GM21619 (cell line): Measurements from ENCODE around the gene HPS5.
A peak's percentile ranks its signal among the peaks of the same experiment; 100 is the strongest.

ENCODE experiments used
- ATAC-seq: cut with Tn5 transposase; IDR thresholded peaks from one replicate; pipeline ENCODE4 v1.9.1; 2021; ENCODE audit not compliant: unreplicated experiment

Gene HPS5

DNA sequence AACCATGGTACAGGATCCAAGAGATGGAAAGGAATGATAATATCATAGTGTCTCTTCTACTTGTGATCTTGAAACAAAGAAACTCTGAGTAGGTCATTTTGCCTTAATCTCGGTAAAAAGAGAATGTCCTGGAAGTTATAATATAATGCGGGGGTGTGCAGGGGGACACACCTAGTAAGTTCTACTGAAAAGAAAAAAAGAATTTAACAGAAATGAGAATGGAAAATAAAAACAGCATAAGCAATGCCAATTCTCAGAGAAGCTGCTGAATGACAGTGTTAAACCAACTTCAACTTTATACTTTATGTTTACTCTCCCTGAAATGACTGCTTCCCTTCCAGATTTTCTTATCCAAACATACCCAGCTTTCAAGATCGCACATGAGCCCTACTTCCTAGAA, 2.0 kb downstream of the HPS5 start:
- no peak for ATAC-seq

DNA sequence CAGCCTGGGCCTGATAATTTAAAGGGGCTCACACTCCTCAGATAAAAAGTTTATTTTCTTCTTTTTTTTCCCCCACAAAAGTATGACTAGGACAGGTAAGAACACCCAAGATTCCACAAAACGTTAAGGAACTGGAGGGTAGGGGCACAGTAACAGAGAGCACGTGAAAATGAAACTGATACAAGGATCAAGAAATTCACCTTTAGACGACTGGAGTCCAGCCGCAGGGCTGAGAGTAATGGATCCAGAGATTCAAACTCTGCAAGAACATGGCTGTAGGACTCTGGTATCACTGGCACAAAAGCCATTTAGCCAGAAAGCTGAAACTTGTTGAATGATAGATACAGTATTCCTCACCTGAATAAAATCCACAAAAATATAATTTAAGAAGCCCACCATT, 4.4 kb downstream of the HPS5 start:
- no peak for ATAC-seq

DNA sequence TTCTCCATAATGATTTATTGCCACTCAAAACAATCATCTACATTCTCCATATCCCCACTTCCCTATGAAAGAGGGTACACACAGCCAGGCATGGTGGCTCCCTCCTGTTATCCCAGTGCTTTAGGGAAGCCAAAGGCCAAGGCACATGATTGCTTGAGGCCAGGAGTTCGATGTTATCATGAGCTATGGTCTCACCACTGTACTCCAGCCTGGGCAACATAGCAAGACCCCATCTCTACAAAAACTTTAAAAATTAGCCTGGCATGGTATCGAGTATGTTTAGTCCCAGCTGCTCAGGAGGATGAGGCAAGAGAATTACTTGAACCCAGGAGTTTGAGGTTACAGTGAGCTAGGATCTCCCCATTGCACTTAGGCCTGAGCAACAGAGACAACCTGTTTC, 6.0 kb downstream of the HPS5 start:
- no peak for ATAC-seq

DNA sequence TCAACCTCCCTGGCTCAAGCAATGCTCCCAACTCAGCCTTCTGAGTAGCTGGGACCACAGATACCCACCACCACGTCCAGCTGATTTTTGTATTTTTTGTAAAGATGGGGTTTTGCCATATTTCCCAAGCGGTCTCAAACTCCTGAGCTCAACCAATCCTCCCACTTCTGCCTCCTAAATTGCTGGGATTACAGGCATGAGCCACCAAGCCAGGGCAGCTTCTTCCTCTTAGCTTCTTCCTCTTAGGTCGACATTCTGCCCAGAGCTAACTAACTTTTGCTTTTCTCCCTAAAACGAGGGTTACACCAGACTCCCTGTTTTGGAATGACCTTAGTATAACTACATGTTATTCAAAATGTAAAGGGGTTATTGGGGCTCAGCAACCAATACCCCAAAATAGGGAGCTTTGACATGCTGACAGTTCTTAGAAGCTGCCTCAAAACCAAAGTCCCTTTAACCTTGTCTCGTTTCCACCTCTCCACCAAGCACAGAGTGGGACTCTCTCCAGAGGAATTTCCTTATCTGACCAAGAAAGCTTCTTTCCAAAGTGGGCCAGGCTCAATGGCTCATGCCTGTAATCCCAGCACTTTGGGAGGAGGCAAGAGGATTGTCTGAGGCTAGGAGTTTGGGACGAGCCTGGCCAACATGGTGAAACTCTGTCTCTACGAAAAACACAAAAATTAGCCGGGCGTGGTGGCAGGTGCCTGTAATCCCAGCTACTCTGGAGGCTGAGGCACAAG, 7.0 kb downstream of the HPS5 start:
- ATAC-seq, result no peak

DNA sequence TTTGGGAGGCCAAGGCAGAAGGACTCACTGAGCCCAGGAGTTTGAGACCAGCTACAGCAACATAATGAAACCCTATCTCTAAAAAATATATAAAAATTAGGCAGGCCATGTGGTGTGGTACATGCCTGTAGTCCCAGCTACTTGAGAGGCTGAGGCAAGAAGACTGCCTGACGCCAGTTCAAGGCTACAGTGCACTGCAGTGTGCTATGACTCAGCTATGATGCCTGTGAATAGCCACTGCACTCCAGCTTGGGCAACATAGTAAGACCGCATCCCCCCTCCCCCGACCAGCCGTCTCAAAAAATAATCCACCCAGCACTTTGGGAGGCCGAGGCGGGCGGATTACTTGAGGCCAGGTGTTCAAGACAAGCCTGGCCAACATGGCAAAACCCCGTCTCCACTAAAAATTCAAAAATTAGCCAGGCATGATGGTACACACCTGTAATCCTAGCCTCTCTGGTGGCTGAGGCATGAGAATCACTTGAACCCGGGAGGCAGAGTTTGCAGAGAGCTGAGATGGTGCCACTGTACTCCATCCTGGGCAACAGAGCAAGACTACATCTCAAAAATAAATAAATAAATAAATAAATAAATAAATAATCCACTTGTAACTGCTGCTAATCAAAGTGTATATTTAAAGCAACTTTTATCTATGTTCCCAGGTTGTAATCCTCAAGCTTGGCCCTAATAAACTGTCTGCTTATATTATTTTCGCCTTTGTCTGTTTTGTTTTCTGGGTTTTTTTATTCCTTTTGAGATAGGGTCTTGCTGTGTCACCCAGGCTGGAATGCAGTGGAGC, 7.8 kb downstream of the HPS5 start:
- no peak for ATAC-seq

DNA sequence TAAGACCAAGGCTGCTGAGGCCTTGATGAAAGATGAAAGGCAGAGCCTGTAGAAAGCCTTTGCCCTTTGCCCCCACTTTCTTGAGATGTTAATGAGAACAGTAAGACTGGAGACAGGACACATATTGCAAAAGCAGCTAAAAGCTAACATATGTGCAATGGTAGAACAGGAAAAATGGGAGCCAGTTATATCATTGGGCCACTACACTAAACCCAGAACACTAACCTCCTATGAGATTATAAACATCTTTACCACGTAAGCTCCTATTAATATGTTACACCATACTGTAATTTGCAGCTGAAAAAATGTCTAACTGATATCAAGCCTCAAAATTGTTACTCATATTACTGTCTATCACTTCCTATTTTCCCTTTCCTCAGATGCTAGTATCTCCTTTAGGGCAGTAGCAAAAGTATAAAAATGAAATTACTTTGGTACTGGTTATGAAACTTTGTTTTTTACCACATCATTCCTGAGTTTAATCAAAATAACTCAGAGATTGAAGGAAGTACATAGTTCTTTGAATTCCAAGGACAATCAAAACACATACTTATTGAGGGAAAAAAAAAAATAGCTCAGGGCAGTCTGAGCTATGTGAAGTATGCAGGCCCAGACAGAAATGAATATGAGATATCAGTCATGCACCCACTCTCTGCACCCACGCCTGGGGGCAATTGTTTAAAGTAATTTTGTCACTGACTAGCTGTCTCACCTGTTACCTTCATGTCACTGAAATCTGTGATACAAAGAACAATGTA, 9.1 kb downstream of the HPS5 start:
- ATAC-seq, result no peak

DNA sequence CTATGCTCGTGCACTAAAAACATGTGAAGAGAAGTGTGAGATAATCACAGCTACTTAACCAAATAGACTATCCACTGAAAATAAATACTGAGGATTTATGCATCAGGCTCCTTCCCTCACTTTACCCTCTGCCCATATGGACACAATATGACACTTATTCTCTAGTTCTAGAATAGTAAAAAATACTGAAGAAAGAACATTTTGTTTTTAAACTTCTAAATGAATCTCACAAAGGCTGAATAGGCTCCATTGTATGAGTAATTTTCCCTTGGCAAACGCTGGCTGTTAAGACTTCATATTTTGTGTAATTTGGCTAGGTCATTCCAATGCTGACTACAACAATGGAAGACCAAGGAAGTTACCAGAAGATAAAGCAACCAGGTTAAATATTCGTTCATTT, 9.9 kb downstream of the HPS5 start:
- no peak for ATAC-seq

DNA sequence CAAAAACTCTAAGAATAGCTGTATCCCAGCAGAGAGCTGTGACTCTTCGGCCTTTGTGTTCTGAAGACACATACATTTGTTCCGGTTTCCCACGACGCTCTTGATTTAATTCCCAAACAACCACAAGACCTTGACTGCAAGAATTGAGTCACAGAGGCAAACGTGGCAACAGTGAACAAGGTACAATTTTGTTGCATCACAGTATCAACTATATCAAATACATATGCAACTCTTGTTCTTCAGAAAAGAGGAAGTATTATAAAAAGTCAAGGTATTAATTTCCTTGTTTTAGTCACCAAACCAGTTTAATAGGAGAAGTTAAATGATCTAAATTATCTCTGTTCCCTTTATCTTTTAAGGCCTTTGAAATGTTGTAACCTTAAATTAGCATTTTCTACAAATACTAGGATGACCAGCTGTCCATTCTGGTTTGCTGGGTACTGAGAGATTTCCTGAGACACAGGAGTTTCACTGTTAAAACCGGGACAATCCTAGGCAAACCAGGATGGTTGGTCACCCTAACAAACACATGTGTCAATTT, 11.1 kb downstream of the HPS5 start:
- ATAC-seq, result no peak

DNA sequence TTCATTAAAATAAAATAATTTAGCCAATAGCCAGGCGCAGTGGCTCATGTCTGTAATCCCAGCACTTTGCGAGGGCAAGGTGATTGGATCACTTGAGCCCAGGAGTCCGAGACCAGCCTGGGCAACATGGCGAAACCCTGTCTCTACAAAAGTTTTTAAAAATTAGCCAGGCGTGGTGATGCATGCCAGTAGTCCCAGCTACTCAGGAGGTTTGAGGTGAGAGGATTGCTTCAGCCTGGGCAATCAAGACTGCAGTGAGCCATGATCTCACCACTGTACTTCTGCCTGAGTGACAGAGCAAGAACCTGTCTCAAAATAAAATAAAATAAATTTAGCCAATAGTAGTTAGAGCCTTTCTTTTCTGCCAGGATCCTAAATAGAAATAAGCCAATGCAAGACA, 12.2 kb downstream of the HPS5 start:
- no peak for ATAC-seq

DNA sequence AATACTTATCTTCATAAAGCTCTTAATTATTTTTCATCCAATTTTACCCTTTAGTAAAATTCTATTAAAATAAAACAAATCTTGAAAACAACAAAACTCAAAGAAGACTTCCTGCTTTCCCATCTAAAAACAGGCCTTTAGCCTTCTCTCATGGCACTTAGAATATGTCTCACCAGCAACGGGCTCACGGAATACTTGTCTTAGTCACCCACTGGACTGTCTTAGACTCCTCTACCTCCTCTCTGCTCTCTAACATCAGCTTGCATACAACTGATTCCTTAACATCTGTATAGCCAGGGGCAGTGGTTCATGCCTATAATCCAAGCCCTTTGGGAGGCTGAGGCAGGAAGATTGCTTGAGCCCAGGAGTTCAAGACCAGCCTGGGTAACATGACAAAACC, 13.7 kb downstream of the HPS5 start:
- no peak for ATAC-seq

DNA sequence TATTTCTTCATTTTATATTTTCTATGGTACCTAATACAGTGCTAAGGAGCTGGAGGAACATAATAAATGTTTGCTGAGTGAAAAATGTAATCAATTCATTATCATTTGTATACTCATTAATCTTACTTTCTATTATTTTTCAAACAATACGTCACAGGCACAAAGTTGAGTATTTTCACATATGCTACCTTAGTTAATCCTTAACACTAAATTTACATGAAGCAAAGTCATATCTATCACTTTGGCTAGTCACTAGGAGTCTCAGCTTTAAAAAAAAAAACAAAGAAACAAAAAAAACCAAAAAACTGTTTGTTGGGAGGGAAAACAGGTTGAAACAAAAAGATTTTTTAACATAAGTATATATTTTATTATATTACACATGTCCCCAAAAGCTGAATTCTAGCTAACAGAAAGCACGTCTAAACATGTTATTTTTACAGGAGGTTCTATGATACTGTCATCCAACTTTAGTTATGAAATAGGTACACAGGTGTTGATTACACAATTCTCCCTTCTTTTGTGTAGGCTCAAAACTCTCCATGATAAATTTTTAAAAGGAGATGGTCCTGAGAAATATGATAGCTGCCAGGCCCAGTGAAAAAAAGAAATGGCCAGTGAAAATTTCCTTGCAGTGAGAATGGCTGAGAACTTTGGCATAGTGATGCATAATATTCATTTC, 14.3 kb downstream of the HPS5 start:
- ATAC-seq, result no peak

DNA sequence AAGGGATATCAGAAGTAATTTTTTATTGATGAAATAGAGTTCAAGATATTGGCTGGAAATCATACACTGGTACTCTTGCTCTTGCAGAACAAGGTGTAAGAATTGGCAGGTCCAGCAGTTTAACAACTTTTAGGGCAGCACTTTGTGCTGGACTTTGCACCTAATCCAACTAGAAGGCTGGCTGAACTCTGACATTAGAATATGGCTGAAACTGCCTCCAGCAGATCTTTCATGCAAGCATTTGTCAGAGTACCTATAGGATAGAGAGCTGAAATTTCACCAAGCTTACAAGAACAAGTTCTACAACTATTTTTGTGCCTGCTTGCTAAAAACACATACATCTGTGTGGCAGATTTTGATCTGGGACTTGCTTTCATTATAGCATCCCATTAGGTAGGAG, 17.2 kb downstream of the HPS5 start:
- ATAC-seq, result no peak

DNA sequence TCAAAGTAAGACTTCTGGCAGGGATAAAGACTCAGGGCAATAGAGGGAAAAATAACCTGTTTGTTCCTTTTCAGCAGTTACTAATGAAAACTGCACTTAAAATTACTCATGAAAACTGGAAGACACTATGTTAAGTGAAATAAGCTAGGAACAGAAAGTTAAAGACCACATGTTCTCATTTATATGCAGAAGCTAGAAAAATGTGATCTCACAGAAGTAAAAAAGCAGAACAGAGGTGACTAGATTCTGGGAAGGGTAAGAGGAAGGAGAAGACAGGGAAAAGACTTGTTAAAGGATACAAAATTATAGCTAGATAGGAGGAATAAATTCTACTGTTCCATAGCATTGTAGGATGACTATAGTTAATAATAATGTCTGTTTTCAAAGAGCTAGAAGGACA, 22.2 kb downstream of the HPS5 start:
- no peak for ATAC-seq

DNA sequence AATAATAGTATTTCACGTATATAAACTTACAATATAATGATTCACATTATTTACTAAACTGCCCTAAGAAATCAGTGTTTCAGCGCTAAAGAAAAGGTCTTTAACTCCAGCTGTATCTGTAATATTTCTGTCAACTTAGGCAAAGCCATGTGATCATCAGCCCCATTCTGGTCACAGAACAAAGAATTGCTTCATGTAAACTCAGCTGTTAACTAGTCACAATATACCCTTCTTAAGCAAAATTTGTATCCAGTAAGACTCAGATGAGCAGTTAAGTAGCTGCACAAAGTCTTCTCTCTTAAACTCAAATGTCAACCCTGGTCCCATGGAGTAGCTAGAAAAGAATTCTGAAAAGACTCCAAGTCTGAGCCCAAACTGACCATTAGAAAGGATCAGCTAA, 26.6 kb downstream of the HPS5 start:
- ATAC-seq, result no peak

DNA sequence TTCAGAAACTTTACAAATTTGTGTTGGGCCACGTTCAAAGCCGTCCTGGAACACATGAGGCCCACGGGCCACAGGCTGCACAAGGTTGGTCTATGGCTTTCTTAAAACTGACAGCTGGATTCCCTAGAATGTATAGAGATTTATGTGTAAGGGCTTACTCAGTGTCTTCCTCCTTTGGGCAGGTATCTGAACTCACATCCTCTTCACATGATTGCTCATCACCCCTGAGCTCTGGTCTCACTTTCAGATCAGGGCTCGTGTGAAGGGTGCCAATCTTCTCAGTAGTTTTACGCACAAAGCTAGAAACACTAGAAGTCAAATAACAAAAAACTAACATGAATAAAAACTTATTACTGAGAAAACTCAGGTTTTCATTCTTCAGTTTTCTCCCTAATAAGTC, 27.1 kb downstream of the HPS5 start:
- no peak for ATAC-seq

DNA sequence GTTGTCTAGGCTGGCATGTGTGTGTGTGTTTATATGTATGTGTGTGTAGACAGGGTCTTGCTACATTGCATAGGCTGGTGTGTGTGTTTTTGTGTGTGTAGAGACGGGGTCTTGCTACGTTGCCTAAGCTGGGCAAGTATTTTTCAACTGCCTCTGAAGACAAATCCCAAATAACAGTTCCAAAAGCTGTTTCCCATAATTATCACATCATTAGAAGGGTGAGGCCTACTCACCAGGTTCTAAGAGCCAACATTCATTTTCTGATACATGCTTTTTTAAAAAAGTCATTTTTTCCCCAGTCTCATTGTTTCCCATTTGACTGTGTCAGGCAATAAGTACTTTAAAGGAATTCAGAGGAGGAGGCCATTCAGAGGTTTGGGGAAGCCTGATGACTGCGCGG, 33.0 kb downstream of the HPS5 start:
- no peak for ATAC-seq

DNA sequence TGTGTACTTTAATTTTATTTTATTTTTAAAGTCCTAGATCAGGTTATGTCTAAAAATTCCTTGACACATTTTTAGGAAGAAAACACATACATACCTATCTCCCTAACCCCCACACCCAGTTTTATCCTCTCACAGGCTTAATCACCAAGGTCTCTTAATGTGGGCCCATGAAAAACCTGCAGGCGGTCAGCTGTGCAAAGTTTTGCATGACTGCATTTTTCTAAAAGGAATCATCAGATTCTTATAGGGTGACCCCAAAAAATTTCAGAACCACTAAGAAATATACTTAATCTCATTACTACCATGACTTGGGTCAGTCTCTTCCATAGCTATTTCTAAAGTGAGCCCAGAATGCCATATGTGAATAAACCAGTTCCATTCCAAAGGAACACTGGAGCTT, 36.1 kb downstream of the HPS5 start:
- ATAC-seq, result no peak

DNA sequence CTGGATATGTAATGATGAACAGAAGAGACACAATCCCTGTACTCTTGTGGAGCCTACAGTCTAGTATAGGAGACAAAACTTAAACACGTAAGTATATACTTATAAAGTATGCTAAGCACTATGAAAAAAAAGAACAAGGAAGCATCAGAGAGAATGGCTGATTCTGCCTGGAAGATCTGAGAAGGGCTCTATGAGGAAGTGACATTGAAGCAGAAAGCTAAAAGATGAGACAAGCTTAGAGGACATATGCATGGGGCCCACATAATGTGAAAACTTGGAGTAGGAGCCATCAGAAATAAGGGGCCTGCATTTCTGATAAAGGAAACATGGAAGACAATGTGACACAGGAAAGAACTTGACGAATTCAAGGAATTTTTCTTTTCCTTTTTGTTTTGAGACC, 39.3 kb downstream of the HPS5 start:
- no peak for ATAC-seq

DNA sequence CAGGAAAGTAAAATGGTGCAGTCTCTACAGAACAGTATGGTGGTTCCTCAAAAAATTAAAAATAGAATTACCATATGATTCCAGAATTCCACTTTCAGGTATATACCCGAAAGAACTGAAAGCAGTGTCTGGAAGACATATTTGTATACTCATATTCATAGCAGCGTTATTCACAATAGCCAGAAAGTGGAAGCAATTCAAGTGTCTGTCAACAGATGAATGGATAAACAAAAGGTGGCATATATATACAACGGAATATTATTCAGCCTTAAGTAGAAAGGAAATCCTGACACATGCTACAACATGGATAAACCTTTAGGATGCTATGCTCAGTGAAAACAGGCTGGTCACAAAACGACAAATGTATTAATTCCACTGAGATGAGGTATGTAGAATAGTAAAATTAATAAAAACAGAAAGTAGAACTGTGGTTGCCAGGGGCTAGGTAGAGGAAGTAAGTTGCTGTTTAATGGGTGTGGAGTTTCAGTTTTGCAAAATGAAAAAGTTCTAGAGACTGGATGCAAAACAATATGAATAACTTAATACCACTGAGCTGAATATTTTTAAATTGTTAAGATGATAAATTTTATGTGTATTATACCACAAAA, 41.4 kb downstream of the HPS5 start:
- ATAC-seq, result peak; percentile 86

DNA sequence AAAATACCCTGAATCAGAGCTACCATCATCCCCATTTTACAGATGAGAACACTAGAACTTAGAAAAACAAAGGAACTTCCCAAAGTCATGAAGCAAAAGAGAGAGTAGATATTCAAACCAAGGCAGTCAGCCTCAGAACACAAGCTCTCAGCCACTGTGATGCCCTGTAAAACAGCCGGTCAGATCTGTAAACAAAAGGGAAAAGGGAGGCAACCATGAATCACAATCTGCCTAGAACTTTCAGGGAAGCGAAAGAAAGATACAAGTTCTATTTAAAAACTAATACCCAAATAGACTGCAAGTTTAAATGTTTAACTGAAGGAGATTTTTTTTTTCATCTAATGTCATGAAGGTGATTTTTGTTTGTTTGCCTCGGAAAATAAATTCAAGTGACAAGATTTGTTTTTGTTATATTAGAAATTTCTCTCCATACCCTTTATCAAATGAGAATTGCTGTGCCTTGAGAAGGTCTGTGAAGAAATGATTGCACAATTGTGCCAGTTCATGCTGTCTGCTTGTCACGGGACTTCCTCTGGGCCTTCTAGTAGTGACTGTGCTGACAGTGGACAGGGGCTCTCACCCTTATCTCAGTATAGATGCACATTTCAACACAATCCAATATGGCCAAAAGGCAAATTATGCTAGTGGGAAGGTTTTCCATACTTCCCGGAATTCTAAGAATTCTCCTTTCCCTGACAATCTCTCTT, 44.2 kb downstream of the HPS5 start:
- no peak for ATAC-seq
